Smooth muscle cell (in vitro differentiated cells): ENCODE measurements around the gene BCAS4. TPM values are rescaled to one million over a fixed set of nuclear protein-coding genes. Genes with fewer than 3 reads are reported as not detected.

Source experiments
- DNase-seq: peaks from one replicate; lab custom pipeline; 2025; ENCODE audit not compliant: unreplicated experiment; lab: John Stamatoyannopoulos, UW
- H2AFZ ChIP-seq: fragments of 200-600 bp; sonication (generic); 2 replicates; pipeline ENCODE4 v1.6.0; 2016; ENCODE audit warnings: antibody characterized with exemption, low read depth, mild to moderate bottlenecking
- H3F3A ChIP-seq: fragments of 200-600 bp; sonication (generic); 2 replicates; pipeline ENCODE4 v1.6.0; 2017; ENCODE audit warnings: antibody characterized with exemption, low read depth
- H3K27ac ChIP-seq: fragments of 200-600 bp; sonication (generic); 2 replicates; pipeline ENCODE4 v1.5.1; 2016; ENCODE audit warnings: low read depth, mild to moderate bottlenecking
- H3K27me3 ChIP-seq: fragments of 200-600 bp; sonication (generic); 2 replicates; pipeline ENCODE4 v1.6.1; 2016; ENCODE audit warnings: low read depth, mild to moderate bottlenecking
- H3K36me3 ChIP-seq: fragments of 200-600 bp; sonication (generic); 2 replicates; pipeline ENCODE4 v1.5.1; 2016; ENCODE audit warnings: low read depth
- H3K4me1 ChIP-seq: fragments of 200-600 bp; sonication (generic); 2 replicates; pipeline ENCODE4 v1.5.1; 2016; ENCODE audit warnings: low read depth
- H3K4me2 ChIP-seq: fragments of 200-600 bp; sonication (generic); 2 replicates; pipeline ENCODE4 v1.6.0; 2016; ENCODE audit warnings: mild to moderate bottlenecking
- H3K4me3 ChIP-seq: fragments of 200-600 bp; sonication (generic); 2 replicates; pipeline ENCODE4 v1.5.1; 2016; ENCODE audit warnings: mild to moderate bottlenecking
- H3K79me2 ChIP-seq: fragments of 200-600 bp; sonication (generic); 2 replicates; pipeline ENCODE4 v1.6.0; 2016; ENCODE audit warnings: low read depth, mild to moderate bottlenecking
- H3K9ac ChIP-seq: fragments of 200-600 bp; sonication (generic); 2 replicates; pipeline ENCODE4 v1.6.0; 2016; ENCODE audit warnings: low read depth
- H3K9me3 ChIP-seq: fragments of 200-600 bp; sonication (generic); replicated peaks from 2 replicates; pipeline ENCODE4 v1.5.1; 2016; ENCODE audit warnings: low read depth
- H4K20me1 ChIP-seq: fragments of 200-600 bp; sonication (generic); 2 replicates; pipeline ENCODE4 v1.6.0; 2016; ENCODE audit warnings: low read depth
- CTCF ChIP-seq: fragments of 200-600 bp; sonication (generic); IDR thresholded peaks from 2 replicates; pipeline ENCODE4 v1.5.1; 2017; ENCODE audit warnings: borderline replicate concordance, mild to moderate bottlenecking, antibody characterized with exemption; ENCODE audit not compliant: insufficient read depth, poor library complexity, severe bottlenecking
- WGBS: methylation state at CpG from one replicate; pipeline ENCODE4 v1.1.7; 2016; ENCODE audit warnings: low lambda C conversion rate; 5-methylcytosine and 5-hydroxymethylcytosine counted together
- polyA plus RNA-seq: library from polyadenylated mRNA; unstranded; fragments of >200 nt; fragmentation: Nextera tagmentation; extraction: Ambion mirVana; gene quantifications from 2 replicates; pipeline ENCODE4 v1.2.1, GENCODE V29; 2016
- total RNA-seq: library from RNA; depleted of rRNA; stranded (reverse); fragments of >200 nt; gene quantifications from 2 replicates; pipeline ENCODE4 v1.2.3, GENCODE V29; 2014

BCAS4 gene
- total and polyA plus RNA-seq, 2 experiments from 2014 or later: 5.3 to 14.1 TPM

- 93% methylated on average over 1 of the region's 1 CpG for WGBS
- peaks cover 100% of the 10 kb centered on the region for H4K20me1 ChIP-seq
- H3K4me2 ChIP-seq: no peak overlapping the region
- DNase-seq: no peak
- no peak overlapping the region for H3K4me3 ChIP-seq
- no peak overlapping the region for H2AFZ ChIP-seq
- no peaks in the 10 kb centered on the region for H3K4me1 ChIP-seq
- H3K79me2 ChIP-seq: peaks cover 95% of the 10 kb centered on the region
- TF ChIP-seq CTCF: no peak
- no peaks in the 10 kb centered on the region for H3K27me3 ChIP-seq
- peaks cover 23% of the 10 kb centered on the region for H3F3A ChIP-seq
- H3K9ac ChIP-seq: no peak overlapping the region
- no peaks in the 10 kb centered on the region for H3K9me3 ChIP-seq
- H3K27ac ChIP-seq: peak overlapping the region; percentile 31
- peaks cover 27% of the 10 kb centered on the region for H3K36me3 ChIP-seq
Measured at GRCh38 chr20:50898475-50898874, 103.6 kb downstream of the BCAS4 start.

GRCh38 chr20:50900261-50900660 lies 105.4 kb downstream of the BCAS4 start:
- no peaks in the 10 kb centered on the region for H3K27me3 ChIP-seq
- 98% methylated on average over 7 of the region's 7 CpGs for WGBS
- H3K4me3 ChIP-seq: no peak overlapping the region
- no peak overlapping the region for H3K27ac ChIP-seq
- no peaks in the 10 kb centered on the region for H3K9me3 ChIP-seq
- H4K20me1 ChIP-seq: peaks cover 100% of the 10 kb centered on the region
- no peak overlapping the region for H3K9ac ChIP-seq
- H3K4me2 ChIP-seq: no peak overlapping the region
- peaks cover 9% of the 10 kb centered on the region for H3F3A ChIP-seq
- DNase-seq: no peak
- H3K79me2 ChIP-seq: peaks cover 97% of the 10 kb centered on the region
- H3K4me1 ChIP-seq: no peaks in the 10 kb centered on the region
- TF ChIP-seq CTCF: no peak
- peaks cover 20% of the 10 kb centered on the region for H3K36me3 ChIP-seq
- H2AFZ ChIP-seq: no peak overlapping the region

GRCh38 chr20:50901301-50901700 lies 106.4 kb downstream of the BCAS4 start:
- no peak for DNase-seq
- no peaks in the 10 kb centered on the region for H3K4me1 ChIP-seq
- no peaks in the 10 kb centered on the region for H3K9me3 ChIP-seq
- peaks cover 6% of the 10 kb centered on the region for H3F3A ChIP-seq
- H3K4me2 ChIP-seq: no peak overlapping the region
- H3K27me3 ChIP-seq: no peaks in the 10 kb centered on the region
- H3K4me3 ChIP-seq: no peak overlapping the region
- no peak for TF ChIP-seq CTCF
- peaks cover 99% of the 10 kb centered on the region for H3K79me2 ChIP-seq
- no peak overlapping the region for H3K27ac ChIP-seq
- peaks cover 100% of the 10 kb centered on the region for H4K20me1 ChIP-seq
- H3K9ac ChIP-seq: no peak overlapping the region
- 97% methylated on average over 1 of the region's 1 CpG for WGBS
- H2AFZ ChIP-seq: no peak overlapping the region
- H3K36me3 ChIP-seq: peaks cover 20% of the 10 kb centered on the region

GRCh38 chr20:50903353-50904051 lies 108.6 kb downstream of the BCAS4 start:
- peaks cover 100% of the 10 kb centered on the region for H3K79me2 ChIP-seq
- H3K36me3 ChIP-seq: peaks cover 12% of the 10 kb centered on the region
- H3K9me3 ChIP-seq: no peaks in the 10 kb centered on the region
- no peak overlapping the region for H3K27ac ChIP-seq
- H4K20me1 ChIP-seq: peaks cover 100% of the 10 kb centered on the region
- peaks cover 3% of the 10 kb centered on the region for H3F3A ChIP-seq
- TF ChIP-seq CTCF: no peak
- no peak overlapping the region for H3K4me3 ChIP-seq
- no peak overlapping the region for H2AFZ ChIP-seq
- DNase-seq: no peak
- 74% methylated on average over 8 of the region's 8 CpGs for WGBS
- H3K4me1 ChIP-seq: no peaks in the 10 kb centered on the region
- no peak overlapping the region for H3K4me2 ChIP-seq
- H3K9ac ChIP-seq: no peak overlapping the region
- H3K27me3 ChIP-seq: no peaks in the 10 kb centered on the region
